Right hindlimb (tissue), 1 donor: Measurements from ENCODE around the gene CLMN.

Experiments used
- DNase-seq: peaks from one replicate; pipeline ENCODE4 v3.0.0-alpha.2; 2018

The CLMN gene

GRCh38 chr14:95301527-95302187, 18.1 kb downstream of the CLMN start:
- DNase-seq: no peak

GRCh38 chr14:95300697-95301526, 18.8 kb downstream of the CLMN start:
- no peak for DNase-seq

- DNase-seq: no peak
Measured at GRCh38 chr14:95300002-95300696, 19.6 kb downstream of the CLMN start.

- DNase-seq: no peak
Measured at GRCh38 chr14:95299271-95299670, 20.4 kb downstream of the CLMN start.

- DNase-seq: no peak
Measured at GRCh38 chr14:95297832-95298231, 21.9 kb downstream of the CLMN start.

- no peak for DNase-seq
Measured at GRCh38 chr14:95296966-95297365, 22.7 kb downstream of the CLMN start.

- no peak for DNase-seq
Measured at GRCh38 chr14:95295600-95296376, 23.9 kb downstream of the CLMN start.

- DNase-seq: no peak
Measured at GRCh38 chr14:95294834-95295599, 24.7 kb downstream of the CLMN start.

GRCh38 chr14:95294320-95294719, 25.4 kb downstream of the CLMN start:
- no peak for DNase-seq

GRCh38 chr14:95293449-95293848, 26.3 kb downstream of the CLMN start:
- DNase-seq: no peak

GRCh38 chr14:95292660-95293425, 26.9 kb downstream of the CLMN start:
- no peak for DNase-seq

GRCh38 chr14:95291859-95292542, 27.7 kb downstream of the CLMN start:
- DNase-seq: peak; percentile 57

GRCh38 chr14:95290871-95291431, 28.8 kb downstream of the CLMN start:
- peak; percentile 78 for DNase-seq

GRCh38 chr14:95290021-95290420, 29.7 kb downstream of the CLMN start:
- no peak for DNase-seq

- no peak for DNase-seq
Measured at GRCh38 chr14:95289323-95290010, 30.2 kb downstream of the CLMN start.

- no peak for DNase-seq
Measured at GRCh38 chr14:95288672-95289322, 30.9 kb downstream of the CLMN start.

- DNase-seq: no peak
Measured at GRCh38 chr14:95287176-95287754, 32.4 kb downstream of the CLMN start.

GRCh38 chr14:95286645-95287044, 33.1 kb downstream of the CLMN start:
- DNase-seq: no peak

GRCh38 chr14:95285566-95285965, 34.1 kb downstream of the CLMN start:
- no peak for DNase-seq
